ENCODE measurements around the gene ATP2A1. TPM values are rescaled to one million over a fixed set of nuclear protein-coding genes. Genes with fewer than 3 reads are reported as not detected.

ATP2A1 gene
- total and polyA plus RNA-seq, 2 of the 4 experiments (the other 2 are of a cell fraction), result under 0.01 to 0.63 TPM

- Histone ChIP-seq H3K36me3 (ENCODE audit: control insufficient read depth, insufficient read depth, low read length) (no peaks in the 10 kb centered on the region), H3K56ac (ENCODE audit: extremely low read depth, insufficient read depth, low read length) (no peak overlapping the region), H4K5ac (ENCODE audit: low read depth, low read length) (no peak overlapping the region), H3K4me1 (ENCODE audit: control insufficient read depth, insufficient read depth, low read length) (no peaks in the 10 kb centered on the region), H2BK20ac (ENCODE audit: low read depth, low read length) (no peak overlapping the region; the same call in 1 of the 2 replicates), H3K27ac (ENCODE audit: insufficient read depth, low read length) (no peak overlapping the region), H2AK5ac (ENCODE audit: low read depth, low read length) (no peak overlapping the region), H3K14ac (replicated peaks; ENCODE audit: low read depth, low read length) (no peak overlapping the region), H3K4ac (ENCODE audit: low read depth, low read length) (no peak overlapping the region), H2AFZ (replicated peaks; ENCODE audit: low read length, poor library complexity) (no peak overlapping the region), H4K20me1 (ENCODE audit: insufficient read depth, low read length) (no peaks in the 10 kb centered on the region), H2BK120ac (ENCODE audit: low read depth, low read length) (no peak overlapping the region), H4K8ac (ENCODE audit: low read depth in 2 of 2, low read length in 2 of 2) (no peak overlapping the region), H3K9ac (ENCODE audit: low read depth, low read length) (no peak overlapping the region), H3K9me1 (ENCODE audit: insufficient read depth, low read length) (no peaks in the 10 kb centered on the region), H3K79me1 (ENCODE audit: low read depth in 1 of 2, low read length in 2 of 2) (peaks cover 0 to 4% of the 10 kb centered on the region in 2 experiments; a peak in 1 of 4 replicates), H2AK9ac (replicated peaks; ENCODE audit: low read depth, low read length, poor library complexity) (no peak overlapping the region), H3K4me2 (ENCODE audit: low read depth, low read length) (no peak overlapping the region), H3K9me3 (ENCODE audit: control insufficient read depth, insufficient read depth, low read length) (no peaks in the 10 kb centered on the region), H2BK15ac (ENCODE audit: low read depth, low read length) (no peak overlapping the region), H4K91ac (ENCODE audit: insufficient read depth, low read depth, low read length) (no peak overlapping the region), H3K27me3 (ENCODE audit: control insufficient read depth, insufficient read depth, low read length) (peaks cover 7% of the 10 kb centered on the region; the same call in 1 of the 2 replicates), H3K18ac (ENCODE audit: low read depth, low read length) (no peak overlapping the region), H3K4me3 (ENCODE audit: insufficient read depth, low read depth, low read length) (no peak overlapping the region), H3K23ac (ENCODE audit: low read depth, low read length) (no peak overlapping the region), H2BK5ac (ENCODE audit: low read depth, low read length, poor library complexity, severe bottlenecking) (no peak overlapping the region)
- TF ChIP-seq SMC3 (IDR thresholded peaks at IDR 0.05; ENCODE audit: low read depth, low read length), result no peak
- TF ChIP-seq MAZ (IDR thresholded peaks at IDR 0.05; ENCODE audit: borderline replicate concordance, low read depth, low read length), result no peak
- no peak for TF ChIP-seq CHD1 (IDR thresholded peaks at IDR 0.05; ENCODE audit: low read depth, low read length)
- TF ChIP-seq POLR2A (IDR thresholded peaks at IDR 0.05; ENCODE audit: low read depth, low read length), result no peak
- no peak for TF ChIP-seq BHLHE40 (IDR thresholded peaks at IDR 0.05; ENCODE audit: low read depth, low read length)
- TF ChIP-seq RAD21 (IDR thresholded peaks at IDR 0.05; ENCODE audit: low read length), result no peak
- no peak for TF ChIP-seq FOS (IDR thresholded peaks at IDR 0.05; ENCODE audit: low read depth, low read length)
- no peak for TF ChIP-seq ELK1 (IDR thresholded peaks at IDR 0.05; ENCODE audit: borderline replicate concordance, low read depth, low read length)
- no peak for TF ChIP-seq MXI1 (IDR thresholded peaks at IDR 0.05; ENCODE audit: borderline replicate concordance, low read depth, low read length)
- TF ChIP-seq NFE2L2 (IDR thresholded peaks at IDR 0.05; ENCODE audit: low read depth, low read length), result no peak
- TF ChIP-seq MAFK (IDR thresholded peaks at IDR 0.05; ENCODE audit: low read depth, low read length), result no peak
- TF ChIP-seq CTCF (conservative IDR thresholded peaks at IDR 0.05; ENCODE audit: low read depth, low read length), result no peak
- no peak for TF ChIP-seq USF2 (IDR thresholded peaks at IDR 0.05; ENCODE audit: low read depth, low read length)
- no peak for TF ChIP-seq RCOR1 (IDR thresholded peaks at IDR 0.05; ENCODE audit: insufficient replicate concordance, low read length)
- intact Hi-C loops (cut with micrococcal nuclease) (no loop called here), in situ Hi-C loops (cut with MboI; ENCODE audit: low sequenced_read_pairs) (no loop called here), dilution Hi-C loops (cut with HindIII; ENCODE audit: low sequenced_read_pairs, unreplicated experiment) (no loop called here)
- ChIA-PET CTCF (no interaction called here), POLR2A (ENCODE audit: unreplicated experiment) (no interaction called here)
- BruUV-seq (replicated peaks), result no TSS peak
- ATAC-seq (ENCODE audit: low read depth) (no peak), DNase-seq (no peak)
- WGBS, 2 experiments (ENCODE audit: extremely low coverage in 2 of 2, insufficient read length in 1 of 2), result no CpG with 5 or more reads among the region's 3 CpGs
These were observed 52.4 kb downstream of the ATP2A1 start for GRCh38 chr16:28930652-28931051.
